Common myeloid progenitor, CD34-positive (primary cell): ENCODE data around the gene GTF2A2.
"Not testable (repeated sequence)": the region's sequence is repeated elsewhere in the genome, so short reads cannot be mapped to it uniquely, and the experiment has no call there.

ENCODE experiments used
- CTCF ChIA-PET: fragments of 350-600 bp; sonication (Branson Sonifier 250); formaldehyde crosslinking; loops from one replicate; lab custom pipeline; 2021; ENCODE audit warnings: antibody characterized with exemption; lab: Charles Lee
- POLR2A ChIA-PET: fragments of 350-600 bp; sonication (Branson Sonifier 250); formaldehyde crosslinking; loops from one replicate; lab custom pipeline; 2021; ENCODE audit warnings: antibody characterized with exemption; lab: Charles Lee
- DNase-seq, 3 donors: peaks; one replicate each; pipeline versions ENCODE4 v3.0.0 to v3.0.0-alpha.2; 2013
- H3K27ac ChIP-seq, 2 experiments: 1 replicate in 1 of 2; 2 replicates in 1 of 2; pipeline ENCODE4 v1.7.0; 2013; ENCODE audit warnings: inconsistent platforms in 2 of 2, low read length in 2 of 2, mild to moderate bottlenecking in 2 of 2, low read depth in 1 of 2, moderate library complexity in 1 of 2; ENCODE audit not compliant: severe bottlenecking in 2 of 2, insufficient read depth in 1 of 2, poor library complexity in 1 of 2
- H3K27me3 ChIP-seq, 5 experiments: replicated peaks in 2 of 5; 1 replicate in 3 of 5; 2 replicates in 2 of 5; pipeline versions ENCODE4 v1.6.1 to v1.7.0; 2013; ENCODE audit warnings: low read length in 4 of 5, mild to moderate bottlenecking in 2 of 5, moderate library complexity in 2 of 5, inconsistent platforms in 1 of 5; ENCODE audit not compliant: insufficient read depth in 5 of 5, control insufficient read depth in 4 of 5
- H3K36me3 ChIP-seq, 4 experiments: 1 replicate in 2 of 4; 2 replicates in 2 of 4; pipeline versions ENCODE4 v1.6.1 to v1.7.0; 2013; ENCODE audit warnings: low read length in 3 of 4, control low read depth in 1 of 4, mild to moderate bottlenecking in 1 of 4; ENCODE audit not compliant: control insufficient read depth in 4 of 4, insufficient read depth in 4 of 4
- H3K4me1 ChIP-seq, 4 experiments: 1 replicate in 3 of 4; 2 replicates in 1 of 4; pipeline versions ENCODE4 v1.6.1 to v1.7.1; 2013; ENCODE audit warnings: low read length in 3 of 4, mild to moderate bottlenecking in 3 of 4, control low read depth in 1 of 4, inconsistent platforms in 1 of 4, moderate library complexity in 1 of 4; ENCODE audit not compliant: control insufficient read depth in 4 of 4, insufficient read depth in 4 of 4; ENCODE audit errors: control extremely low read depth in 1 of 4
- H3K4me3 ChIP-seq, 7 experiments: 1 replicate in 4 of 7; 2 replicates in 3 of 7; pipeline versions ENCODE4 v1.5.1 to v1.7.0; 2013; ENCODE audit warnings: mild to moderate bottlenecking in 7 of 7, low read length in 6 of 7, moderate library complexity in 6 of 7, inconsistent platforms in 2 of 7, low read depth in 2 of 7, control low read depth in 1 of 7; ENCODE audit not compliant: insufficient read depth in 4 of 7, control insufficient read depth in 1 of 7; ENCODE audit errors: extremely low read depth in 1 of 7
- H3K9me3 ChIP-seq, 5 experiments: 1 replicate in 4 of 5; 2 replicates in 1 of 5; pipeline versions ENCODE4 v1.6.1 to v1.7.1; 2013; ENCODE audit warnings: low read length in 4 of 5, mild to moderate bottlenecking in 2 of 5, inconsistent platforms in 1 of 5, low read depth in 1 of 5, moderate library complexity in 1 of 5; ENCODE audit not compliant: control insufficient read depth in 4 of 5, insufficient read depth in 2 of 5; ENCODE audit errors: control extremely low read depth in 1 of 5
- WGBS: methylation state at CpG from one replicate; pipeline ENCODE4 v1.1.5; 2013; ENCODE audit not compliant: insufficient coverage; 5-methylcytosine and 5-hydroxymethylcytosine counted together

Gene GTF2A2

GRCh38 chr15:59654046-59654445 is 3.3 kb downstream of the GTF2A2 start:
- Histone ChIP-seq H3K27me3 (no peaks in the 10 kb centered on the region), H3K4me3 (no peak overlapping the region), H3K4me1 (peaks cover 5 to 32% (median 17%) of the 10 kb centered on the region in 4 experiments), H3K27ac (no peak overlapping the region), H3K36me3 (peaks cover 22 to 42% (median 33%) of the 10 kb centered on the region in 4 experiments), H3K9me3 (peaks cover 0 to 5% (median 0%) of the 10 kb centered on the region in 5 experiments)
- WGBS: 100% methylated on average over 1 of the region's 1 CpG
- ChIA-PET CTCF (interaction anchor here (0.9 to 2.2 kb wide), 6 partner anchors 10 to 125 kb away, joined by 3 to 10 read pairs (median 4); no protein-coding TSS in a partner anchor), POLR2A (no interaction called here)
- DNase-seq: no peak

GRCh38 chr15:59649603-59650002 is 7.7 kb downstream of the GTF2A2 start:
- H3K36me3 ChIP-seq: peaks cover 19 to 66% (median 48%) of the 10 kb centered on the region in 4 experiments
- no peak overlapping the region for H3K27ac ChIP-seq
- peaks cover 0 to 6% (median 0%) of the 10 kb centered on the region in 4 experiments for H3K4me1 ChIP-seq
- ChIA-PET CTCF (no interaction called here), POLR2A (no interaction called here)
- H3K4me3 ChIP-seq: no peak overlapping the region
- H3K27me3 ChIP-seq: no peaks in the 10 kb centered on the region
- no peak for DNase-seq
- peaks cover 0 to 5% (median 0%) of the 10 kb centered on the region in 5 experiments for H3K9me3 ChIP-seq

GRCh38 chr15:59647085-59647484 is 10.2 kb downstream of the GTF2A2 start:
- Histone ChIP-seq H3K4me3 (no peak overlapping the region), H3K36me3 (peaks cover 12 to 60% (median 36%) of the 10 kb centered on the region in 4 experiments), H3K27ac (no peak overlapping the region), H3K27me3 (no peaks in the 10 kb centered on the region), H3K4me1 (no peaks in the 10 kb centered on the region), H3K9me3 (peaks cover 0 to 3% (median 0%) of the 10 kb centered on the region in 5 experiments)
- DNase-seq: no peak
- CTCF ChIA-PET: interaction anchor here (1.2 kb wide), 1 partner anchor 118 kb away, joined by 3 read pairs; no protein-coding TSS in a partner anchor
- WGBS: no CpG with 5 or more reads among the region's 1 CpG
- POLR2A ChIA-PET: no interaction called here

- POLR2A ChIA-PET: no interaction called here
- Histone ChIP-seq H3K27me3 (no peaks in the 10 kb centered on the region), H3K36me3 (peaks cover 9 to 57% (median 35%) of the 10 kb centered on the region in 4 experiments), H3K9me3 (no peaks in the 10 kb centered on the region), H3K4me1 (no peaks in the 10 kb centered on the region), H3K27ac (no peak overlapping the region), H3K4me3 (no peak overlapping the region)
- no peak for DNase-seq
- CTCF ChIA-PET: interaction anchor here (1.2 kb wide), 1 partner anchor 117 kb away, joined by 3 read pairs; no protein-coding TSS in a partner anchor
- WGBS: no CpG with 5 or more reads among the region's 1 CpG
Observed at GRCh38 chr15:59646277-59646676, 11.0 kb downstream of the GTF2A2 start.

- H3K4me3 ChIP-seq, H3K9me3 ChIP-seq, H3K27ac ChIP-seq, H3K27me3 ChIP-seq, DNase-seq, H3K4me1 ChIP-seq: not testable (repeated sequence)
- WGBS: 98% methylated on average over 8 of the region's 9 CpGs
- H3K36me3 ChIP-seq: peaks cover 9 to 54% (median 35%) of the 10 kb centered on the region in 4 experiments
- CTCF ChIA-PET: interaction anchor here (0.9 to 1.2 kb wide), 2 partner anchors 13 to 116 kb away, joined by 3 read pairs; no protein-coding TSS in a partner anchor
- POLR2A ChIA-PET: interaction anchor here (0.8 kb wide), 1 partner anchor 11 kb away, joined by 3 read pairs; the partner anchor contains the start of gene GTF2A2
Observed at GRCh38 chr15:59645812-59646211, 11.5 kb downstream of the GTF2A2 start.

GRCh38 chr15:59644756-59645155 is 12.6 kb downstream of the GTF2A2 start:
- H3K4me3 ChIP-seq: no peak overlapping the region
- no peaks in the 10 kb centered on the region for H3K9me3 ChIP-seq
- DNase-seq: no peak
- H3K4me1 ChIP-seq: no peaks in the 10 kb centered on the region
- peaks cover 7 to 51% (median 31%) of the 10 kb centered on the region in 4 experiments for H3K36me3 ChIP-seq
- no peaks in the 10 kb centered on the region for H3K27me3 ChIP-seq
- ChIA-PET POLR2A (no interaction called here), CTCF (interaction anchor here (0.9 to 1.7 kb wide), 3 partner anchors 9 to 12 kb away, joined by 3 to 5 read pairs (median 3); no protein-coding TSS in a partner anchor)
- H3K27ac ChIP-seq: no peak overlapping the region
- 96% methylated on average over 4 of the region's 4 CpGs for WGBS

GRCh38 chr15:59642351-59642750 is 15.0 kb downstream of the GTF2A2 start:
- Histone ChIP-seq H3K27me3 (no peaks in the 10 kb centered on the region), H3K27ac (no peak overlapping the region), H3K9me3 (no peaks in the 10 kb centered on the region), H3K4me3 (no peak overlapping the region), H3K4me1 (no peaks in the 10 kb centered on the region), H3K36me3 (peaks cover 11 to 59% (median 34%) of the 10 kb centered on the region in 4 experiments)
- WGBS: no CpG with 5 or more reads among the region's 2 CpGs
- peak in 2 of 3 donors; percentile 13 to 23 for DNase-seq
- CTCF ChIA-PET: interaction anchor here (1.0 to 3.3 kb wide), 7 partner anchors 9 to 118 kb away, joined by 3 to 22 read pairs (median 4); no protein-coding TSS in a partner anchor
- POLR2A ChIA-PET: no interaction called here
